Measurements from ENCODE around the gene MARK3. TPM values are rescaled to one million over a fixed set of nuclear protein-coding genes. Genes with fewer than 3 reads are reported as not detected.

MARK3 gene
- total RNA-seq, 1 donor from 2014 or later = 99.4 TPM

DNA sequence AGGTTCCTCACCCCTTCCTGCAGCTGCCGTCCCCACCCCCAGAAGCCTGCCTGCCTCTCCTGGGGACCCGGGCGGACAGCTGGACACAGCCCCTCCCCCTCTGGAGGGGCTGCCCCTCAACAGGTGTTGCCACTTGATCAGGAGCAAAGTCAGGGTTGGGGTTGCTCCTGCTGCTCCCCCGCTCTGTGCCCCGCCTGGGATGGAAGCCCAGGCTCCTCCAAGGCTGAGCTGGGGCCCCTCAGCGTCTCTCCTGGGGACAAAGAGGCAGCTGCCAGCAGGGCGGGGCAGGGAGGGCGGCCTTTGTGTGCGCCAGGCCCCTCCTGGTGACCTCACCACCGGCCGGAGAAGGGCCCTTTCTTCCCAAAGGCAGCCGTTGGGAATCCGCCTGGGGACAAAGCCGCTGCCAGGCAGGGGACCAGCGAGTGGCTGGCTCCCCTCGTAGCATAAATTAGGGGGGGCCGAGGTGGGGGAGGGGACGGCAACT is 157.4 kb downstream of the MARK3 start:
- TF ChIP-seq, protein P1, sequence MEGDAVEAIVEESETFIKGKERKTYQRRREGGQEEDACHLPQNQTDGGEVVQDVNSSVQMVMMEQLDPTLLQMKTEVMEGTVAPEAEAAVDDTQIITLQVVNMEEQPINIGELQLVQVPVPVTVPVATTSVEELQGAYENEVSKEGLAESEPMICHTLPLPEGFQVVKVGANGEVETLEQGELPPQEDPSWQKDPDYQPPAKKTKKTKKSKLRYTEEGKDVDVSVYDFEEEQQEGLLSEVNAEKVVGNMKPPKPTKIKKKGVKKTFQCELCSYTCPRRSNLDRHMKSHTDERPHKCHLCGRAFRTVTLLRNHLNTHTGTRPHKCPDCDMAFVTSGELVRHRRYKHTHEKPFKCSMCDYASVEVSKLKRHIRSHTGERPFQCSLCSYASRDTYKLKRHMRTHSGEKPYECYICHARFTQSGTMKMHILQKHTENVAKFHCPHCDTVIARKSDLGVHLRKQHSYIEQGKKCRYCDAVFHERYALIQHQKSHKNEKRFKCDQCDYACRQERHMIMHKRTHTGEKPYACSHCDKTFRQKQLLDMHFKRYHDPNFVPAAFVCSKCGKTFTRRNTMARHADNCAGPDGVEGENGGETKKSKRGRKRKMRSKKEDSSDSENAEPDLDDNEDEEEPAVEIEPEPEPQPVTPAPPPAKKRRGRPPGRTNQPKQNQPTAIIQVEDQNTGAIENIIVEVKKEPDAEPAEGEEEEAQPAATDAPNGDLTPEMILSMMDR (IDR thresholded peaks at IDR 0.05) = no peak
- peak overlapping the region; percentile 86 for H3K27ac ChIP-seq
- DNase-seq = peak; percentile 77
- H3K4me3 ChIP-seq = no peak overlapping the region
- H3K9me3 ChIP-seq = no peaks in the 10 kb centered on the region
- ATAC-seq = peak; percentile 45 to 58
- H3K4me1 ChIP-seq = peaks cover 68% of the 10 kb centered on the region
- H3K36me3 ChIP-seq = no peaks in the 10 kb centered on the region
- H3K27me3 ChIP-seq (ENCODE audit: low read depth) = no peaks in the 10 kb centered on the region
- intact Hi-C loops (cut with DNase I) = no loop called here

DNA sequence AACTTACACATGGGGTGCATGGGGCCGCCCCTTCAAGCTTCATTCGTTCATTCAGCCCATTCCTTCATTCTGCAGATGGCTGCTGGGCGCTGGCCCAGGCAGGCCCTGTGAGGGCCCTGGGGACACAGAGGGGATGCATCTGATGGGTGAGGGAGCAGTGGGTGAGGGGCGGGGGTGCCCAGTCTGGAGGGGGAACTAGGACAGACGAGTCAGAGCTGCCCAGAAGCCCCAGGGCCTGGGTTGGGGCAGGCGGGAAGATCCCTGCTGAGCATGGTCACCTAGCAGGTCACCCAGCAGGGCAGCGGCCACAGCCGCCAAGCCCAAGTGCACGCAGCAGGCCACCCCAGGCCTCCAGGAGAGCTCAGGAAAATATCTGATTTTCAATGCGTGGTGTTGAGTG is 157.9 kb downstream of the MARK3 start:
- peak; percentile 44 for DNase-seq
- Histone ChIP-seq H3K4me3 (no peak overlapping the region), H3K27ac (peak overlapping the region; percentile 86), H3K27me3 (ENCODE audit: low read depth) (no peaks in the 10 kb centered on the region), H3K9me3 (no peaks in the 10 kb centered on the region), H3K4me1 (peaks cover 68% of the 10 kb centered on the region), H3K36me3 (no peaks in the 10 kb centered on the region)
- TF ChIP-seq, protein P1 (IDR thresholded peaks at IDR 0.05) = no peak
- ATAC-seq = no peak
- intact Hi-C loops (cut with DNase I) = no loop called here

DNA sequence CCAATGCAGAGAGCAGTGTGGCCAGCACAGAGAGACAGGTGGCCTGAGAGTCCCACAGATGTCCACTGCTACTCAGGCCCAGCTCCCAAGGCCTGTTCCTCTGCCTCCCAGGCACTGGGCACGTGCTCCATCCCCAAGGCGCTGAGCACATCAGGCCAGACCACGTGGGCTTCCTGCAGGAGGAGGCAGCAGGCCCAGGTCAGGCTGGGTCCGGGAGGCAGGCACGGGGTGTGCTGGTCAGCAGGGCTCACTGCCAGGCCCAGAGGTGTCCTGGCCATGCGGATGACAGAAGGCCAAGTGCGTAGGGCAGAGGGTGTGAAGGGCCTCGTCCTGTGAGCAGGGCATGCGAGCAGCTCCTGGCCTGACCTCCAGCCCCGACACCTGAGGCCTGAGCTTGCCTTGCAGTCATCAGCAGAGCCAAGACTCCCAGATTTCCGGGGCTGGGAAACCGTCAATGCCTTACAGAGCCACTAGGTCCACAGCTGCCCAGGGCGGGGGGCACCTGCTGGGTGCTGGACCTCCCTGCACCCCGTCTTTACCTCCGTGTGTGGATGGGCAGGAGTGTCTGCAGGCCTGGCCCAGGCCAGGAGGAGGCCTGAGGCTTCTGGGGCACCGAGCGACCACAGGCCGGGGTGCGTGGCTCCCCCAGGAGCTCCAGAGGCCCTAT is 158.6 kb downstream of the MARK3 start:
- Histone ChIP-seq H3K27me3 (ENCODE audit: low read depth) (no peaks in the 10 kb centered on the region), H3K36me3 (no peaks in the 10 kb centered on the region), H3K27ac (peak overlapping the region; percentile 31), H3K9me3 (no peaks in the 10 kb centered on the region), H3K4me3 (no peak overlapping the region), H3K4me1 (peaks cover 64% of the 10 kb centered on the region)
- ATAC-seq (no peak), DNase-seq (peak; percentile 48)
- TF ChIP-seq, protein P1 (IDR thresholded peaks at IDR 0.05) = no peak
- intact Hi-C loops (cut with DNase I) = no loop called here

DNA sequence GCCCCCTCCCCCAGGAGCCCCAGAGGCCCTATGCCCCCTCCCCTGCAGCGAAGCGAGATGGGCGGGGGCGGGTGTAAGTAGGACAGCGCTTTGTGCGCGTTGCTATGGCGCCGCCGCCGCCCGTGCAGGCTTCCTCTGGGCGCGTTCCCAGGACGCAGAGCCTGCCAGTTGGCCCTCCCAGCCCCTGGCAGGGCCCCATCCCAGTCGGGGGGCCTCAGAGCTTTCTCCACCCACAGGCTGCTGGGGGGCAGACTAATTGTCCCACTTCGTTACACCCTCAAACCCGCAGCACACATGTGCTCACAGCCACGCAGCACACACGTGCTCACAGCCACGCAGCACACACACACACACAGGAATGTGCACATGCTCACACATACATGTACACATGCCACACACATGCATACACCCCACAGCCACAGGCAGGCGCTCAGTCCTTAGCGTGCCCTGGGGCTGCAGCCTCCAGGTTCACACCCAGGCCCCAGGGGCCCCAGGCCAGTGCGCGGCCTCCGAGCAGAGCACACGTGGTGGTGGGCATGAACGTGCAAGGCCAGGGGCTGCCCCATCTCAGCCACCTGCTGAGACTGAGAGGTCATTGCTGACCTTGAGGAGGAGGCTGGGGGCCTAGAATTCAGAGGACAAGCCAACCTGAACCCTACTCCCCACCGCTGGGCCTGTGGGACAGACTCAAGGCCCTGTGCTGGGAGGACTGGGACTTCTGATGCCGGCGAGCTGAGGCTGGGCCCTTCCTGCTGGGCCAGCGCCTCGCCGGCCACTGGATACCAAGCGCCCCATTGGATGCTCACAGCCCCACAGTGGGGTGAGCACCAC is 159.4 kb downstream of the MARK3 start:
- ATAC-seq = no peak
- TF ChIP-seq, protein P1 (IDR thresholded peaks at IDR 0.05) = no peak
- Histone ChIP-seq H3K27me3 (ENCODE audit: low read depth) (no peaks in the 10 kb centered on the region), H3K4me1 (peaks cover 57% of the 10 kb centered on the region), H3K36me3 (no peaks in the 10 kb centered on the region), H3K4me3 (no peak overlapping the region), H3K9me3 (no peaks in the 10 kb centered on the region), H3K27ac (peak overlapping the region; percentile 18)
- intact Hi-C loops (cut with DNase I) = no loop called here
- DNase-seq = peak; percentile 51

DNA sequence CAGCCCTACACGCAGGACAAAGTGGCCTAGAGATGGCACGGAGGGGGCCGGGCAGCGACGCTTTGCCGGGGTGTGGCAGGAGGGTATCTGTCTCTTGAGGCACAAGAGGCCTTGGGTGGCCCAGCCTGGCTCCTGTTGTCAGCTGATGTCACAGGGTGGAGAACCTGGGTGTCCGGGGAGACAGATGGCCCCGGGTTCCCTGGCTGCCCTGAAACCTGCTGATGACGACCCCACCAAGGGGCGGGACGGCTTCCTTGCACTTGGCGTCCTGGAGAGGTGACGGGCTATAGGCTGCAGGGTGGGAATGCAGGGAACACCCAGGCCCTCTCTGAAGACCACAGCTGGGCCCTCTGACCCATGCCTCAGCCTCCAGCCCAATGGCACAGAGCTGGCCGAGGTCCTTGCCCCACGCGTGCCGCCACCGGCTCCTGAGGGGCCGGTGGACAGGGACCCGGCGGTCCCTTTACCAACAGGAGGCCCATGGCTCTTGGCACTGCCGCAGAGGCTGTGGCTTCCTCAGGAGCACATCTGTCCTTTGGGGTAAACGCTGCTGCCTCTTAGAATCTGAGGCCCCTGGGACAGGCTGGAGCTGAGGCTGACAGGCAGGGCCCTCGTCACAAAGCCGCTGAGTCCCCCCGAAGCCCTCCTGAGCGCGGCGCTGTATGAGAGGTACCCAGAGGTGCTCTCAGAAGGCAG is 160.2 kb downstream of the MARK3 start:
- peak overlapping the region; percentile 18 for H3K27ac ChIP-seq
- H3K9me3 ChIP-seq = no peaks in the 10 kb centered on the region
- H3K4me1 ChIP-seq = peaks cover 54% of the 10 kb centered on the region
- no peaks in the 10 kb centered on the region for H3K36me3 ChIP-seq
- ATAC-seq = no peak
- H3K27me3 ChIP-seq (ENCODE audit: low read depth) = no peaks in the 10 kb centered on the region
- intact Hi-C loops (cut with DNase I) = no loop called here
- peak; percentile 46 for DNase-seq
- TF ChIP-seq, protein P1 (IDR thresholded peaks at IDR 0.05) = no peak
- H3K4me3 ChIP-seq = no peak overlapping the region
